DND-41 (cell line): Measurements from ENCODE around the gene HOXC5.

Experiments used
- ATAC-seq: fragments of 200-7000 bp; cut with Tn5 transposase; 3 replicates; pipeline ENCODE4 v1.9.1; 2021; ENCODE audit warnings: low read depth; ENCODE audit not compliant: insufficient read depth
- DNase-seq: peaks from one replicate; pipeline ENCODE4 v3.0.0-alpha.2; 2020
- H2AFZ ChIP-seq: 2 replicates; pipeline ENCODE4 v1.6.0; 2012; ENCODE audit warnings: low read depth, low read length
- H3K27ac ChIP-seq: 2 replicates; pipeline ENCODE4 v1.5.1; 2012; ENCODE audit warnings: low read length, inconsistent platforms
- H3K27me3 ChIP-seq: fragments of 200-600 bp; sonication (generic); 2 replicates; pipeline ENCODE4 v1.6.0; 2012; ENCODE audit warnings: low read length, mild to moderate bottlenecking, inconsistent platforms; ENCODE audit not compliant: insufficient read depth, poor library complexity
- H3K36me3 ChIP-seq: 2 replicates; pipeline ENCODE4 v1.5.1; 2012; ENCODE audit warnings: low read length, inconsistent platforms; ENCODE audit not compliant: insufficient read depth
- H3K4me1 ChIP-seq: 2 replicates; pipeline ENCODE4 v1.5.1; 2012; ENCODE audit warnings: mild to moderate bottlenecking, low read length; ENCODE audit not compliant: insufficient read depth
- H3K4me2 ChIP-seq: 2 replicates; pipeline ENCODE4 v1.6.0; 2012; ENCODE audit warnings: mild to moderate bottlenecking, moderate library complexity, low read length, inconsistent platforms; ENCODE audit not compliant: insufficient read depth
- H3K4me3 ChIP-seq, 2 experiments: fragments of 200-600 bp in 1 of 2; shearing (Covaris generic) in 1 of 2; 2 replicates each; pipeline ENCODE4 v1.5.1; 2012 to 2016; ENCODE audit warnings: inconsistent platforms in 2 of 2, low read length in 2 of 2, mild to moderate bottlenecking in 2 of 2, low read depth in 1 of 2, moderate library complexity in 1 of 2
- H3K79me2 ChIP-seq: 2 replicates; pipeline ENCODE4 v1.6.0; 2012; ENCODE audit warnings: low read length, inconsistent platforms; ENCODE audit not compliant: insufficient read depth
- H3K9ac ChIP-seq: 2 replicates; pipeline ENCODE4 v1.6.0; 2012; ENCODE audit warnings: low read depth, mild to moderate bottlenecking, inconsistent platforms, low read length, moderate library complexity
- H3K9me3 ChIP-seq: 2 replicates; pipeline ENCODE4 v1.5.1; 2012; ENCODE audit warnings: low read length, moderate library complexity, mild to moderate bottlenecking, inconsistent platforms; ENCODE audit not compliant: insufficient read depth, severe bottlenecking
- H4K20me1 ChIP-seq: 2 replicates; pipeline ENCODE4 v1.6.0; 2012; ENCODE audit warnings: low read length; ENCODE audit not compliant: insufficient read depth
- EZH2 ChIP-seq: IDR thresholded peaks from 3 replicates; pipeline ENCODE4 v1.6.1; 2012; ENCODE audit warnings: borderline replicate concordance, low read depth, mild to moderate bottlenecking, moderate library complexity, low read length, inconsistent platforms; ENCODE audit not compliant: severe bottlenecking
- TF ChIP-seq, protein P1 (sequence below): IDR thresholded peaks from 2 replicates; pipeline ENCODE4 v1.5.1; 2012; ENCODE audit warnings: borderline replicate concordance, low read length, moderate library complexity, mild to moderate bottlenecking; ENCODE audit not compliant: poor library complexity, severe bottlenecking; ENCODE audit errors: extremely low read depth

The HOXC5 gene

DNA sequence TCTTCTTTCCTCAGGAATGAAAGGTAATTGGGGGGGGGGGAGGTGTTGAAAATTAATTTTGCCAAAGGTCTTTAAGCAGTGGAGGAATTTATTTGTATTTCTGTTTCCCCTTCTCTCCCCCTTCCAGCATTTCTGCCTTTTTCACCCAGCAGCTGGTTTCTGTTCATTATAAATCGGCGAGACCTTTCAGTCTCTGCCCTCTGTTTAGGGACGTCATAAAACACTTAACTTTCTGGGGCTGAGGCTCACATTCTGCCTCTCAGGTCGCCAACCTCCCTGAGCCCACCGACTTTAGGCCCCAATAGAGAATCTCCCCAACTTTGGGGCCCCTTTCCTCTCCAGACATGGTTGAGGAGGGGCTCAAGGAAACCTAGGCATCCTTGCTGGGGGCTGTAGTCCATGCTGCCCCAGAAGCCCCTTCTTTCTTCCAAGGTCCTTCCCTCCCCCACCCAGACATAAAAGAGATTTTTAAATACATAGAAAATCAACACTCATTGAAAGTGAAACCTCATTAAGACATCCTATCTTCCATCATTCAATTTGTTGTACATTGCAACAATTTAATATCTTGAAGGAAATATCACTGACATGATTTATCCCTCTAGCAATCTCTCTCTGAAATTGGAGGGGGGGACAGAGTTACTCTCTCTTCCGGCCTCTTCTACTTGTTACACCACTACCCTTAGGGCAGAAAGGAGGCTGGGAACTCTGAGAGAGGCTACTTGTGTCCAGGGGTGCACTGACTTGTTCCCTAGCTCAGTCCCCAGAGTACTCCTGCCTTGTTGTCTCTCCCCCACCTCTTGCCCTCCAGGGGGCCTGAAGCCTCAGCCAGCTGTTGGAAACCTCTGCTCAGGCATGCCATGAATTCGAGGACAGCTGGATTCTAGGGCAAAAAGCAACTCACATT, 7.1 kb upstream of the HOXC5 start:
- H3K4me3 ChIP-seq, result no peak overlapping the region
- no peaks in the 10 kb centered on the region for H3K4me1 ChIP-seq
- TF ChIP-seq, protein P1, sequence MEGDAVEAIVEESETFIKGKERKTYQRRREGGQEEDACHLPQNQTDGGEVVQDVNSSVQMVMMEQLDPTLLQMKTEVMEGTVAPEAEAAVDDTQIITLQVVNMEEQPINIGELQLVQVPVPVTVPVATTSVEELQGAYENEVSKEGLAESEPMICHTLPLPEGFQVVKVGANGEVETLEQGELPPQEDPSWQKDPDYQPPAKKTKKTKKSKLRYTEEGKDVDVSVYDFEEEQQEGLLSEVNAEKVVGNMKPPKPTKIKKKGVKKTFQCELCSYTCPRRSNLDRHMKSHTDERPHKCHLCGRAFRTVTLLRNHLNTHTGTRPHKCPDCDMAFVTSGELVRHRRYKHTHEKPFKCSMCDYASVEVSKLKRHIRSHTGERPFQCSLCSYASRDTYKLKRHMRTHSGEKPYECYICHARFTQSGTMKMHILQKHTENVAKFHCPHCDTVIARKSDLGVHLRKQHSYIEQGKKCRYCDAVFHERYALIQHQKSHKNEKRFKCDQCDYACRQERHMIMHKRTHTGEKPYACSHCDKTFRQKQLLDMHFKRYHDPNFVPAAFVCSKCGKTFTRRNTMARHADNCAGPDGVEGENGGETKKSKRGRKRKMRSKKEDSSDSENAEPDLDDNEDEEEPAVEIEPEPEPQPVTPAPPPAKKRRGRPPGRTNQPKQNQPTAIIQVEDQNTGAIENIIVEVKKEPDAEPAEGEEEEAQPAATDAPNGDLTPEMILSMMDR, result no peak
- TF ChIP-seq EZH2, result no peak
- H3K27ac ChIP-seq, result no peak overlapping the region
- ATAC-seq (no peak), DNase-seq (no peak)
- H2AFZ ChIP-seq, result no peak overlapping the region
- H3K36me3 ChIP-seq, result no peaks in the 10 kb centered on the region
- no peaks in the 10 kb centered on the region for H3K79me2 ChIP-seq
- no peaks in the 10 kb centered on the region for H4K20me1 ChIP-seq
- no peak overlapping the region for H3K9ac ChIP-seq
- H3K27me3 ChIP-seq, result peaks cover 56% of the 10 kb centered on the region
- no peak overlapping the region for H3K4me2 ChIP-seq
- no peaks in the 10 kb centered on the region for H3K9me3 ChIP-seq

DNA sequence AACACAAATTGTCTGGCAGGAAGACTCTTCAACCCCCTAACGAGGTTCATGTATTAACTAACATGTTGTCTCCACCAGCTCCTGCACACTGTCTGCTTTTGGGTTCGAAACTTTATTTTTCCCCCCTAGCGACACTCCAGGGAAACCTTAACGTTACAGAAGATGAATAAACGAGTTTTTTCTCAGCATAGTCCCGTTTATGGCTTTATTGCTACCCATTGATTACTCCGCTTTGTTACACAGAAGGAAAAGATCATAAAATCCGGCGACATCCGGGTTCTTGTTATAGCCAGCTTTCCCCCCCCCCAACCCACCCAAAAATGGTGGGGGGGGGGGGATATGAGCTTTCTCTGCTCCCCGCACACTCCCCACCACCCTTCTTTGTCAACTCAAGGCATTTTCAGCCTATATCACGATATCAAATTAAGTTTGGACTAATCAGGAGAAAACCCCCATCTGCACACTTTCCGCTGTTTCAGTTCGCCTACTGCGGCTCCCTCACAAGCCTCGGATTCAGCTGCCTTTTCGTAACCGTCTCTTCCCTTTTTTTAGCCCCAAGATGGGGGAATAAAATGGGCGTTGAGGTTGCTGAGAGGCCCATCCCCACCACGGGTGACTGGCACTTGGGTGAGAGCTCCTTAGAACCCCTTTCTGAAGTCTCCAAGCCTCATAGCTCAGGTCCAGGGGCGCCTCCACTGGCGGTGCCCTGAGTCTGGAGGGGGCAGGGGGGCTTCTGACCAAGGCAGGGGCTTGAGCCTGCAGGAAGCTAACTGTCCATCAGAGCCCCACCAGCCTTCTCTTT, 6.0 kb upstream of the HOXC5 start:
- Histone ChIP-seq H3K27ac (no peak overlapping the region), H4K20me1 (no peaks in the 10 kb centered on the region)

DNA sequence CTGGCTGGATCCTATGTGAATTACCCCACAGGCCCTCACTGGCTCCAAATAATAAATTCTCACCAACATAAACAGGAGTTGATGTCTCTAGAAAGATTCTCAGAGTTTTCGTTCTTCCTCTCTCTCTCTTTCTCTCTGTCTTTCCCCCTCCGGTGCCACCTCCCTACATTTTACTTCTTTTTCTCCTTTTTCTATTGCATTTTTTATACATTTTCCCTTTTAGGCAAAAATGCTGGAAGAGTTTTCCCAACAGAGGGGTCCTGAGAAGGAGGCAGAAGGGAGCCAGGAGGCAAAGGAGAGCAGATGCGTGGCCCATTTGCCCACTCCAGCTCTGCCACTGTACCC, 5.4 kb upstream of the HOXC5 start:
- Histone ChIP-seq H3K9me3 (no peaks in the 10 kb centered on the region), H3K4me2 (no peak overlapping the region), H2AFZ (no peak overlapping the region), H3K4me3 (no peak overlapping the region), H3K27me3 (peaks cover 49% of the 10 kb centered on the region), H3K27ac (no peak overlapping the region), H3K79me2 (no peaks in the 10 kb centered on the region), H3K4me1 (no peaks in the 10 kb centered on the region), H4K20me1 (no peaks in the 10 kb centered on the region), H3K36me3 (no peaks in the 10 kb centered on the region), H3K9ac (no peak overlapping the region)
- TF ChIP-seq, protein P1, result no peak
- TF ChIP-seq EZH2, result no peak
- no peak for DNase-seq
- ATAC-seq, result no peak

More for the DNA sequence above, 6.0 kb upstream of the HOXC5 start:
- DNase-seq (no peak), ATAC-seq (no peak)
- no peak overlapping the region for H3K9ac ChIP-seq
- H3K79me2 ChIP-seq, result no peaks in the 10 kb centered on the region
- TF ChIP-seq, protein P1, result no peak
- peak; percentile 22 for TF ChIP-seq EZH2
- no peak overlapping the region for H2AFZ ChIP-seq
- H3K4me2 ChIP-seq, result no peak overlapping the region
- no peaks in the 10 kb centered on the region for H3K4me1 ChIP-seq
- H3K27me3 ChIP-seq, result peaks cover 53% of the 10 kb centered on the region
- H3K9me3 ChIP-seq, result no peaks in the 10 kb centered on the region
- H3K36me3 ChIP-seq, result no peaks in the 10 kb centered on the region
- H3K4me3 ChIP-seq, result no peak overlapping the region
